HG03571 (cell line): ENCODE measurements around the gene AFF3.

Source experiments
- ATAC-seq: cut with Tn5 transposase; IDR thresholded peaks from one replicate; pipeline ENCODE4 v1.9.1; 2021; ENCODE audit not compliant: unreplicated experiment

AFF3 gene

DNA sequence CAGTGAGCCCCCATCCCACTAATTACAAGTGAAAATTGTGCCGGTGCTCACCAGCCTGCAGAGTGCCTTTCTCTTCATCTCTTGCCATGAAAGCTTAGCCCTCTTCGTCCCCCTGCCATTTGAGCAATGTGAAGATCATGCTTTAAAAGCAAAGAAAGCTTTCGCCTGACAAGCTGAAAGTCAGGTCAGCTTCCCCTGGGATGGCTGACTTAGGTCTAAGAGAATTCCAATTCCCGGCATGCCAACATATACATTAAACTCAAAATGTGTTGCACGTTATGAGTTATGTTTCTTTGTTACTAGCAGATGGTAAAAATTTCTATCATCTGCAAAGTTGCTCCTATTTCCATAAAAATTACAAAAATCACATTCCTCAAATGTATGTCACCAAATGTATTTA lies 129.8 kb downstream of the AFF3 start:
- no peak for ATAC-seq

DNA sequence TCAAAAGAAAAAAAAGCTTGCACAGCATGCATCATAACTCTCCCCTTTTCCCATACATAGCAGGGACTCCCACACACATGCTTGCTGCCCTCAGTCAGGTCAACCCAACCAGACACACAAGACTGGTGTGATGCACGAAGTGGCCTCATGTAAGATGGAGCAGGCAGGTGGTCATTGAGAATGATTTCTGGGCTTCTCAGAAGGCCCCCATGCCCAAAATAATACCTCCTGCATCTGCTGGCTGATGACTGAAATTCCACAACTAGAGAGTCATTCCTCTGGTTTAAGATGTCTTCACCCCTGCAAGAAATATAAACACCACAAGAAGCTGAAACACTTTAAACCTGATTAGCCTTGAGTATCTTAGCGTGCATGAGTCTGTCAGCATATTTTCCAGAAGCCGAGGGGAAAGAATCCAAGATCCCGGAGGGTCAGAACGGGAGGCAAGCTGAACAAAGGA lies 131.1 kb downstream of the AFF3 start:
- no peak for ATAC-seq

DNA sequence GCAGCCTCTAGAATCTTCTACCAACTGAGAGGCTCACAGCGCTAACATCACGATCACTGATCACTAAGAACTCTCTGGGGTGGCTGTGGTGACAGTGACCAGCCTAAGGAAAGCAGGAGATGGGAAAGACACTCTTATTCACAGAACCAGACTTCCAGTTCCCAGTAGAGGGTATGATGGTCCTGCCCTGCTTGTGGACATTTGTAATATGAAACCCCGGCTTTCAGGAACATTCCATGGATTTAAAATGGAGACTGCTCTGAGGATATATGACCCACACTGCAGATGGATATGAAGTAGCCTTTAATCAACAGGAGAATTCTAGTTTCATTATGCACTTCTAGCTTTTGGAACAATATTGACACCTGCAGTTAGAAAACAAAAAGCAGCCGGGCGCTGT lies 131.8 kb downstream of the AFF3 start:
- ATAC-seq, result no peak

DNA sequence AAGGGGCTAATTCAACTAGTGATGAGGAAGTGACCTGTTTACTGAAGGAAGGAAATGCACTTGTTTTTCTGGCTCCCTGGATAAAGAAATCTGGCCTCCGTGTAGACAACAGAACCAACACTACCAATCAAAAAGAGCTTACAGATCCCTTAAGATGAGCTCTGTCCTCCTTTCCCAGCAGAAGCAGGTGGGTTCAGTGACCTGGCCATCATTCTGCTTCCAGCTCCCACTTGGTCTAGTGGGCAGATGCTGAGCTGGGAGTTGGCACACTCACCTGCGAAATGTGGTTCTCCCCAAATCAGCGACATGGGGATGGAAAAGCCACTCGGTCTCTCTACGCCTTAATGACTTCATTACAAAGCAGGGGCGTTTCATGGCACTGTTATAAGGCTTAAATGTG lies 132.6 kb downstream of the AFF3 start:
- no peak for ATAC-seq

DNA sequence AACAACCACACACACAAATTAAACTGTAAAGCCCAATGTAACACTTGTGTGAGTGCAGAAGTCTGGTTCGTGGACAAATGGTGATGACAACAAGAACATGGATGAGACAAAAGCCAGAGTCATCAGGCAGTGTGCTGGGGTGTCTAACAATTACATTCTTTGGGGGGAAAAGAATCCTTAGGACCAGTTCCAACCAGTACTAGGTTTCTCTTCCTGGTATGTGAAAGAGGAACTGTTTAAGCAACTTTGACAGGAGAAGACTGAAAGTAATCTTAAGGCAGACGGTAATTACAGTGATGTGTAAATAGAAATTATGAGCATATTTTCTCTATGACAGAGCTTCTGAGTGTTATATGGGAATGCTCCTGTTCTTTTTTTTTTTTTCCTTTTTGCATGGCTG lies 133.4 kb downstream of the AFF3 start:
- no peak for ATAC-seq

DNA sequence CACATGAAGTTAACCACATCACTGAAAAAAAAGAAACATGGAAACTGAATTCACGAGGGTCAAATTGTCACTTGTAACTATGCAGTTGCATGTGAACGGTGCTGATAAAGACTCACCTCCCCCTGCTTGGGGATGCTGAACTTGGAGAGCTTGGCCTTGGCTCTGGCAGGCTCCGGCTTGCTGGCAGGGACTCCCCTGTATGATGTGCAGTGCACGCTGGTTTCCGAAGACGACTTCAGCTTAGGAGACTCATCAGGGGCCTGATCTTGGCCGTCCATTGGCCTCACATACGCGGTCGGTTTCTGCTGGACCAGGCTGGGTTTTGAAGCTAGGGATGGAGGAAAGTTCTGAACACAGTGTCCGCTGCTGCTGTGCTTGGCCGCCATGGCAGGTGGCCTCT lies 135.9 kb downstream of the AFF3 start:
- ATAC-seq, result no peak

DNA sequence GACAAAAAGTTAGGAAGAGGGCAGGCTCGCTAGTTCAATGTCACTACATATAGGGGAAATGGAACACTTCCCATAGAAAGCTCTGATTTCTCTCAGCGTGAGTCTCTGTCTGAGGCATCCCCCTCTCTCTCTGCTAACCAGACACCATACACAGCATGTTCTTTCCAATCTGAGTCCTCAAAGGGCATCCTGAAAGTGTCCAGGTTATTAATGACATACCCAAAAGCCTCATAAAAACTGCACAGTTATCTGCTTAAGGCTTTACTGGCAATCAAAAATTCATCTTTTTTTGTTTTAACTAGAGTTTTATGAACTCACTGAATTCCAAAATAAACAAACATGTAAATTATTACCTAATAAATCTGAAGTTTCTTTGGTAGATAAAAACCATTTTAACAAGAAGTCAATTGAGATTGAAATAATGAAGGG lies 137.4 kb downstream of the AFF3 start:
- ATAC-seq, result no peak

DNA sequence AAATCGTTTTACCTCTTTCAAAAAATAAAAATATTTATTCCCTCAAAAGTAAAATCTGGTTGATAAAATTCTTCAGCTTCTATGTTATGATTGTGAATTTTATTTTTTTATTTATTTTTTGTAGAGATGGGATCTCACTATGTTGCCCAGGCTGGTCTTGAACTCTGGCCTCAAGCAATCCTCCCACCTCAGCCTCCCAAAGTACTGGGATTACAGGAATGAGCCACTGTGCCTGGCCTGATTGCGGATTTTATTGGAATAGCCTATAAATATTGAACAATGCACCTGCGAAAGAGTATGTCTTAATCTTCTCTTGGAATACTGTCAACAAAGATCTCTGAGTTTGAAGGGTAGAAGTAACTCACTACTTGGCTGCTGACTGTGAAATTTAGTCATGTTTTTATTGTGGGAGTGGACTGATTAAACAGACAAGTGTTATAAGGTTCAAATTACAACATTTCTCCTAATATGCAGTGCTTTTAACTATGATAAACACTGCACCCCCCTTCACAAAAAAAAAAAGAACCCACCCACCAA lies 138.0 kb downstream of the AFF3 start:
- no peak for ATAC-seq

DNA sequence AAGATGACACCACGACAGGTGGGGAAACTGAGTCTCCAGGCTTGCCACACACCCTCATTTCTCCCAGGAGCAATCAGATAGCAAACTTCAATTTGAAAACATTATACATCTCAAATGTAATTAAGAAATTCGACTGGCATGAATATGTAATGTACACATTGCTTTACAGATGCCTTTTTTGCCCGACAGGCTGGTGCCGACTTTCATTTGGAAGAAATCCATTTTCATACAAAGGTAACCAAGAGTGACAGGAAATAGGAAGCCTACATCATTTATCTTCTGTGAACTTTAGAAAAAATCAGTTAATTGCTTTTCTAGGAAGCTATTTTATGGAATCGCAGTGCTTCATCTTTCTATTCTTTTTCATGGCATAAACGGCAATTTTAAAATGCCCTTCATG lies 140.3 kb downstream of the AFF3 start:
- no peak for ATAC-seq

DNA sequence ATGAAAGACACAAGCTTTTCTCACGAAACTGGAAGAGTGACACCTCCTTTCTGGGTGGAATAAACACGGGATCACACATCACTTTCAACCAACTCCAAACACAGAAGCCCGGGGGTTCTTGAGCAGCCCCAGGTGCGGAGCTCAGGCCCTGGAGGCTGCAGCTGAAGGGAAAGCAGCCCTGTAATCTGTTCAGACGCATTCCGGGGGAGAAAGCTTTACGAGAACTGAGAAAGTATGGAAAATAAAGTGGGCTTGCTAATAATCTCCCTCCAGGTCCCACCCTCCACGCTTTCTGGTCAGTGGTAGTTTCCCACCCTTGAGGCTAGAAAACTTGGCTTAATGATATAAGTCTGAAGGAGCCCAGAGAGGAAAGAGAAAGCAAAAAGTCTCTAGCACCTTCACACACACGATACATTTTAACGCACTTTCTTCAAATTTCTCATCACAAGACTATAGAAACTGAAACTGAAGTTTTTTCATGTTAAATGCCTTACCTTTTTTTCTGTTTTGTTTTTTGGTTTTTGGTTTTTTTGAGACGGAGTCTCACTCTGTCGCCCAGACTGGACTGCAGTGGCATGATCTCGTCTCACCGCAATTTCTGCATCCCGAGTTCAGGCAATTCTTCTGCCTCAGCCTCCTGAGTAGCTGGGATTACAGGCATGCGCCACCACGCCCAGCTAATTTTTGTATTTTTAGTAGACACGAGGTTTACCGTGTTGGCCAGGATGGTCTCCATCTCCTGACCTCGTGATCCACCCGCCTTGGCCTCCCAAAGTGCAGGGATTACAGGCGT lies 141.3 kb downstream of the AFF3 start:
- no peak for ATAC-seq

DNA sequence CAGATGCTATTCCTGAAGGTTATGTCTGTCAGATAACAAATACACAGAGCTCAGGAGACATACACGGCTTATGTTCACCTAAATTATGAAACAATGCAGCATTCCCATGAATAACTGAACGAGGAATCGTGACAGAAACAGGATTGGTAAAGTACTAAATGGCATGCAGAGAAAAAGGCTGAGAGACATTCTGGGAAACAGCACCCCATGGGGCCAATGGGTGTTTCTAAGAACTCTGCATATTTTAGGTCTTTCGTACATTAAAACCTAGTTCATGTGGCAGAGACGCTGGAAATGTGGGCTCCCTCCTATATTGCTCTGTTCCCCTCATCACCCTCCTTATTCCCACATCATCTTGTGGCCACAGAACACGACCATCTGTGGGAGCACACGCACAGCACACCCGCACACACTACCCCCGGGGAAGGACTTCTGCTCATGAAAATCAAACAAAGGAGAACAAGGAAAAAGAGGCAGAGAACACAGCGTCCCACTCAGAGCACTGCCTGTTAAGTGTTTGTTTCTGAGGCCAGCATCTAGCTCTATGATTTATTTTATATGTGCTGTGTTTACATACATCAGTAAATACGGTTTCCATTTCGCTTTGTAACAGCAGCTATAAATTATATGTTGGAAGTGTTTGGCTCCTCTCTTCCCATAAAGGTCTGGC lies 143.6 kb downstream of the AFF3 start:
- no peak for ATAC-seq

DNA sequence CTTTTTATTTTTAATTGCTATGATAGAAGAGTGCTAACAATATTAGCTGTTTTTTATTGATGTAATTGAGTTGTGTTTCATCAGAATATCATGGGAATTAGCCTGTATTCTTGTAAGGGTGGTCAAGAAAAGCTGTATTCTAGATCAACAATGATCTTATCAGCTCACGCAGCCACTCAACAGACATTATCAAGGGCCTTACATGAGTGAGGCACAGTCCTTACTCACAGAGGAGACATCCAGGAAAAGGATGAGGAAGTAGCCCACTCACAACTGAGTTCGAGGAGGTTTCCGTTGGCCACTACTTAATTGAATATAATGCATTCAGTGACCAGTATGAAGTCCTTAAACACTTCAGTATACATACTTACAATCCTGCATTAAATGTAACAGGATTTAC lies 152.5 kb downstream of the AFF3 start:
- ATAC-seq, result no peak

DNA sequence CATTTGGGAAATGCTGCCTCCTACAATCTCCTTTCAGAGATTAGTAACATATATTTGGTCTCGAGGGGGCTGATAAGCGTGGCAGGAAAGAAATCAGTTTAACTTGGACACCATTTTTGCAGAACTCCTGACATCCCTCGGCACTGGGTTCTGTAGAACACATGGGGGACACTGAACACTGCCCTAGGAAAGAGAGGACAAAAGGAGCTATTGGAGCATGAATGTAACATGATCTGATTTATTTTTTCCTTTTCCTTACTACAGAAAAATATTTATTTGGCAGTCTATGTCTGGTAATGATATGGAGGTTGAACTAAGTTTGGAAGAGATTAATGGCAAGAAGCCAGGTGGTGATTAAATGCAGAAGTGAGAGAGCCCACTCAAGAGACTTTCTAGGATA lies 153.8 kb downstream of the AFF3 start:
- no peak for ATAC-seq

DNA sequence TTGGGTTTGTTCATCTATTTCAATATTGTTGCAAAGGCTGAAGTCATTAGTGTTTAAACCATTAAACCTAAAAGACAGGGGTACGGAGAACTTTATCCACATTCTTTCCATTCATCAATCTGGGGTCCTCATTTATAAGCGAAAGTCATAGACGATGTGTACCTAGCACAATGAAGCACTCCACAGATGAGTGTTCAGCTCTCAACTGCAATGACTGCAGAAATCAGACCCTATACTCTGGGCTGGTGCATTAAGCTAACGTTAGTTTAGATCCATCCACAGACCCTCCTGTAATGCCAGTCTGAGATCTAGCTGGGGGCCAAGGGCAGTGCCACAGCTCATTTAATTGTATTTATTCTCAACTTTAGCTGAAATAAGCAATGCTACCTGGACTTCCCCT lies 155.2 kb downstream of the AFF3 start:
- no peak for ATAC-seq

DNA sequence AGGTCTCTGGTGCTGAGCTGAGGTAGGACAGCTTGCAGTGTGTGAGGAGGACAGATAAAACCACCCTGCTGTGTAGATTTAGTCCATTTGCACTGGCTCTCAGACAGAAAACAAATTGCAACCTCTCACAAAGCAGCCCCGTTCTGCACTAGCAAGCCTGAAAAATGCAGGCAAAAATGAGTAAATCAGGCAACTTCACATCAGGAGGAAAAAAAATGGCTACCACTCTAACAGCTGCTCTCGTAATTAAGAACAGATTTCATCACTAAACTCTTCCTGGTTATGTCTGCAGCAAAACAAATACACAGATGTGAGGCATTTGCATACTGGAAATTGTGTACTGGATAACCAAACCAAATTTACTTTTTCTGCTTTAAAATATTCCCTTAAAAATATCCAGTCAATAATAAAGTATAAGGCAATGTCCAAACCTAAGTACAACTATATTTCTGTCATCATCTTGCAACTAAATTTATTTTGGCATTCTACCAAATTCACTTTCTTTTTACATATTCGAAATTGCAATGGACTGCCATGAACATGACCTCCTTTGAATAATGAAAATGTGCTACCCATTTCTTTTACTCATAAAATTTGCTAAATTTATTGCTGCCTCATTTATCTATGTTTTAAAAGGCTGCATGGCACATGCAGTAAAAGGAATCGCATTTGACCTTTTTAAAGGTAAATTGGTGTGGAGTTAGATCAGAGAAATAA lies 157.4 kb downstream of the AFF3 start:
- ATAC-seq, result no peak

DNA sequence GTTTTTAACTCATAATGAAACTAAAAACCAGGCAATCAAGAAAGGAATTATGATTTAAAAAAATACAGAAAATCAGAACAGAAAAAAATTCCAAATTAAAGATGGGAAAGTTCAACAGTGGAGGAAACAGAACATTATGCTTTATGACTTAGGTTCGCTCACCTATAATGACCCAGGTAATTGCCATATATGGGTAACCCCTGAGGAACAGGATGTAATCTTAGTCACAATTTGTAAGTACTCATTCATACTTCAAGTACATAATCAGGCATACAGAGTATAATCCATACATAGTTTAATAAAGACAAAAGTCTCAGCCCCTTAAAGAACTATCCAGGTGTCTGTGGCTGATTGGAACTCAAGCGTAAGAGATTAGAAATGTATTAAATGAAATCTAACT lies 159.6 kb downstream of the AFF3 start:
- ATAC-seq, result no peak

DNA sequence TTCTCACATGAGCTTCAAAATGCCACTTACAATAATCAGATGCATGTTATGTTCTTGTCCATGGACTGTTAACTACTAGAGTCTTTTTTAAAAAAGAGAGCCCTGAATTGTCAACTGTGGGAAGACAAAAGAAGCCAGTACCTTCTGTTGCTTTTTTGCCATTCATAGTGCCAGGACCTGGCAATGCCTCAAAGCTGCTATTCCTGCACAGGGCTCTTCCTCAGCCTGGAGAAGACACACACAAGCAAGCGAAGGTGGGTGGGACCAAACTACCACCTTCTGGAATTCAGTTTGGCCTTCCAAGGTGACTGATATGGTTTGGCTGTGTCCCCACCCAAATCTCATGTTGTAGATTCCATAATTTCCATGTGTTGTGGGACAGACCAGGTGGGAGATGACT lies 160.6 kb downstream of the AFF3 start:
- no peak for ATAC-seq

DNA sequence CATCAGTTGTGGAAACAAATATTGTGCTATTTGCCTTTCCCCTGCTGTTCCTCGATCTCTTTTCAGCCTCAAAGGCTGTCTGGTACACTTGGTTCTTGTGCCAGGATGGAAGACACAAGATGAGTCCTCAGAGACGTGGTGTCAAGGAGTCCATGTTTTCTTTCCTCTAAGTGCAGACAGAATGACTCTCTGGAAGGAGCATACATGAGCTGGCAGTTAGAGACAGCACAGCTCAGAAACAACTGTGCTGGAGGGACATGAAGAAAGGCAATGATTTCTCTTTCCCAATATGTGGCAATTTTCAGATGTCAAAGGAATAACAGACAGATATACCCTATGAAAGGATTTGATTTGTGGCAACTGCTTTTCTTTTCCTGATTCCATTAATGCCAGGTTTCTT lies 162.2 kb downstream of the AFF3 start:
- no peak for ATAC-seq

DNA sequence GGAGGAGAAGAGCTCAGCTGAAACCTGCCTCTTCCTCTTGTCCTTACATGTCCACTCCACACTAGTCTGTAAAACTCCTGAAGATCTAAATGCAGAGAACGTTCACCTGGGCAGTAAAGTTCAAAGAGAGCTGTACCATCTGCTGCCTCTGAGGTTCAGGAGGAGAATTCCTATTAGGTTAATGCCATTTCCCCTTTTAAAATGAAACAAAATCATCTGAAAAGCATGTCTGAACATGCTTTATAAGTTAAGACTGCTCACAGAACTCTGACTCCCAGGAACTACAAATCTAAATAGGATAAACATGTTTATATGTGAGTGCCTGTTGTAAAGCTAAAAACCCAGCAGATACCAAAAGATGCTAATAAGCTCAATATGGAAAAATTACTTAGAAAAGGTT lies 164.4 kb downstream of the AFF3 start:
- ATAC-seq, result no peak

DNA sequence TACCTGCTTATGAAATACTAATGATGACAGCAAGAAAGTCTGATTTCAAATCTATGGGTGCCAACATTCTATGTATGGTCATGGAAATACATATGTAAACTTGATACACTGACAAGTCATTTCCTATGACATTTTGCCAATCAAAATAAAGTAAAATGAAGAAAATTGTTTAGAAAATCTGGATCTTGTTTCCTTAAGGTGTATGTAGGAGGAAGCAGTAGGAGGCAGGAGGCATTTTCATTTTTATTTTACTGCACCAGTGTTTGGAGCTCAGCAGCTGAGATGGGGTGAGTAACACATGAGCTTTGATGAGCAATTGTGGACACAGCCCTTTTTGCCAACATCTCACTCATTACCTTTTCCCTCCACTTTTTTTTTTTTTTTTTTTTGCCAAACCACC lies 167.0 kb downstream of the AFF3 start:
- no peak for ATAC-seq

DNA sequence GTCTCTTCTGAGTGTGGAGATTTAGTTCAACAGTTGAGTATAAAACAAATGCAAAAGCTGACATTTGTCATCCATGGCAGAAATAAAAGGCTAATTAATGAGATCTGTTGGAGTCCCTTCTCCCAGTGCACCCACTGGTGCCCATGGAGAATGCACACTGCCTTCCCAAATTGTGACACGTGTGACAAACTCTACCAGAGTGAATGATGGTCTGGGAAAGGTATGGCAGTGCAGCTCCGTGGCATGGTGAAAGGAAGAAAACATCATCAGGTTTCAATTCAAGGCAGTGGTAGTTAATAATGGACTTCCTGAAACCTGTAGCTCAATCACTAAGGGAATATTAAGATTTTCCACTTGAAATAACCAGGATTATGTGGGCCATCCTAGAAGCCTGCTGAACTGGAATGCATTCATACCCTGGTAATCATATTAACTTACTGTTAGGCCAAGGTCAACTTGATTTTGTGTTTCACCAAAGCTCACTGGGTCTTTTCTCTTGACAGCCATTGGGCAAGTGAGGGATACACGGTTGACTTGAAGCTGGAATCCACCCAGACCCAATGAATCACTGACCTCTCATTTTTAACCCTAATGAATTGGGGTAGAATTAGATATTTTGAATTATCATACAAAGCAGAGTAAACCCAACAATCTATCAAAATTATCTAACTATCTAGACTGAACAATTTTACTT lies 167.6 kb downstream of the AFF3 start:
- ATAC-seq, result no peak
